Measurements from ENCODE around the gene GASK1A.

DNA sequence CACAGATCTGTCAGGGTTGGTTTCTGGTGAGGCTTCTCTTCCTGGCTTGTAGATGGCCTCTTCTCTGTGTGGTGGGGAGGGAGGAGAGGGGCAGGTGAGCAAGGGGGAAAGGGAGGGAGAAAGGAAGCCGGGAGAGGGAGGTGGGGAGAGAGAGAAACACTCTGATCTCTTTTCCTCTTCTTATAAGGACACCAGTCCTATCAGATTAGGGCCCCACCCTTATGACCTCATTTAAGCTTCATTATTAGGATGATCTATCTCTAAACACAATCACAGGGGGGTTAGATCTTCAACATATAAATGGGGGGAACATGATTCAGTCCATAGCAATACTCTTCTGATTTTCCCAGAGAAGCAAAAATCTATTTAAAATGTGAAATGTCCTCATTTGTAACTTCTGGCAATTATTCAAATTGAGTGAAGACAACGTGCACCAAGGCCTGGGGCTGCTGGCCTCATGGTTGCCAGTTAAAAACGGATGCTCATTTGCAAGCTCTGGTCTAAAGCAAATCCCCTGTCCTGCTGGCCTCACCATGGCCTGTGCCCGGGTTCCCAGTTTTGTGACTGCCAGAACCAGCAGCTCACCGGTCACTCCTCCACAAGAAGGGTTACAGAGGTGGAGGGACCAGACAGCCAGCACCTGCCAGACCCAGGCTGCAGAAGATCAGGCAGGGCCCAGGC lies 118.4 kb downstream of the GASK1A start:
- TF ChIP-seq, protein P1, sequence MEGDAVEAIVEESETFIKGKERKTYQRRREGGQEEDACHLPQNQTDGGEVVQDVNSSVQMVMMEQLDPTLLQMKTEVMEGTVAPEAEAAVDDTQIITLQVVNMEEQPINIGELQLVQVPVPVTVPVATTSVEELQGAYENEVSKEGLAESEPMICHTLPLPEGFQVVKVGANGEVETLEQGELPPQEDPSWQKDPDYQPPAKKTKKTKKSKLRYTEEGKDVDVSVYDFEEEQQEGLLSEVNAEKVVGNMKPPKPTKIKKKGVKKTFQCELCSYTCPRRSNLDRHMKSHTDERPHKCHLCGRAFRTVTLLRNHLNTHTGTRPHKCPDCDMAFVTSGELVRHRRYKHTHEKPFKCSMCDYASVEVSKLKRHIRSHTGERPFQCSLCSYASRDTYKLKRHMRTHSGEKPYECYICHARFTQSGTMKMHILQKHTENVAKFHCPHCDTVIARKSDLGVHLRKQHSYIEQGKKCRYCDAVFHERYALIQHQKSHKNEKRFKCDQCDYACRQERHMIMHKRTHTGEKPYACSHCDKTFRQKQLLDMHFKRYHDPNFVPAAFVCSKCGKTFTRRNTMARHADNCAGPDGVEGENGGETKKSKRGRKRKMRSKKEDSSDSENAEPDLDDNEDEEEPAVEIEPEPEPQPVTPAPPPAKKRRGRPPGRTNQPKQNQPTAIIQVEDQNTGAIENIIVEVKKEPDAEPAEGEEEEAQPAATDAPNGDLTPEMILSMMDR (IDR thresholded peaks at IDR 0.05; ENCODE audit: borderline replicate concordance, extremely low read depth, low read length, poor library complexity, severe bottlenecking) = no peak
- TF ChIP-seq EZH2 (IDR thresholded peaks at IDR 0.05; ENCODE audit: borderline replicate concordance, low read depth, low read length, severe bottlenecking) = no peak
